Skeletal muscle tissue (tissue), 4 donors: Measurements from ENCODE around the gene VAC14. TPM values are rescaled to one million over a fixed set of nuclear protein-coding genes. Genes with fewer than 3 reads are reported as not detected.
A peak's percentile ranks its signal among the peaks of the same experiment; 100 is the strongest.
"Not testable (repeated sequence)": the region's sequence is repeated elsewhere in the genome, so short reads cannot be mapped to it uniquely, and the experiment has no call there.

Experiments used
- H3K27ac ChIP-seq: one replicate; pipeline ENCODE4 v1.7.0; 2013; ENCODE audit warnings: mild to moderate bottlenecking, low read depth, low read length, inconsistent platforms
- H3K27me3 ChIP-seq, 3 donors: one replicate each; pipeline ENCODE4 v1.7.0; 2013; ENCODE audit warnings: low read length in 3 of 3; ENCODE audit not compliant: control insufficient read depth in 3 of 3, insufficient read depth in 3 of 3
- H3K36me3 ChIP-seq, 3 donors: one replicate each; pipeline ENCODE4 v1.7.0; 2013; ENCODE audit warnings: low read length in 3 of 3; ENCODE audit not compliant: control insufficient read depth in 3 of 3, insufficient read depth in 3 of 3
- H3K4me1 ChIP-seq, 3 donors: one replicate each; pipeline ENCODE4 v1.7.0; 2013; ENCODE audit warnings: low read length in 3 of 3, mild to moderate bottlenecking in 3 of 3; ENCODE audit not compliant: control insufficient read depth in 3 of 3, insufficient read depth in 3 of 3
- H3K4me3 ChIP-seq, 3 donors: one replicate each; pipeline ENCODE4 v1.7.0; 2013; ENCODE audit warnings: low read length in 3 of 3
- H3K9ac ChIP-seq, 3 donors: one replicate each; pipeline ENCODE4 v1.7.0; 2013; ENCODE audit warnings: low read length in 3 of 3, mild to moderate bottlenecking in 3 of 3, moderate library complexity in 2 of 3, low read depth in 1 of 3
- H3K9me3 ChIP-seq, 3 donors: one replicate each; pipeline ENCODE4 v1.7.0; 2013; ENCODE audit warnings: low read length in 3 of 3; ENCODE audit not compliant: control insufficient read depth in 3 of 3
- total RNA-seq: library from RNA; depleted of rRNA; stranded (reverse); fragments of >200 nt; gene quantifications from one replicate; pipeline ENCODE4 v1.2.3, GENCODE V29; 2014
- donor health status: Osteomylitis.

The VAC14 gene
- total RNA-seq, 1 donor from 2014 or later, result 15.1 TPM

DNA sequence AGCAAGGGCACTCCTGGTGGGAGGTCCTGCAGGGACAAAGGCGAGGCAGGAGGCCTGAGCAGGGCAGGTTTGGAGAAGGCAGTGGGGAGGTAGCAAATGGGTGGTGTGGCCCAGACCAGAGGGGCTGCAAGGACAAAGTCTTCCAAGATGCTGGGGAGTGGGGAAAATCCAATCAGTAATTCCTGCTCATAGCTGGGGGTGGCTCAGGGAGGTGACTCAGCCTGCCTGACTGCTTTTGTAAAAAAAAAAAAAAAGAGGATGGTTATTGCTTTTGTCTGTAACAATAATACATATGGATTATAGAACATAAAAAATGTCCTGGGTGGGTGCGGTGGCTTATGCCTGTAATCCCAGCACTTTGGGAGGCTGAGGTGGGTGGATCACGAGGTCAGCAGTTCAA lies 149.4 kb downstream of the VAC14 start:
- Histone ChIP-seq H3K9me3 (no peaks in the 10 kb centered on the region), H3K4me3 (no peak overlapping the region), H3K36me3 (peaks cover 0 to 1% (median 0%) of the 10 kb centered on the region in 3 donors), H3K27ac (no peak overlapping the region), H3K27me3 (no peaks in the 10 kb centered on the region), H3K9ac (no peak overlapping the region), H3K4me1 (peaks cover 14 to 15% (median 15%) of the 10 kb centered on the region in 3 donors)

DNA sequence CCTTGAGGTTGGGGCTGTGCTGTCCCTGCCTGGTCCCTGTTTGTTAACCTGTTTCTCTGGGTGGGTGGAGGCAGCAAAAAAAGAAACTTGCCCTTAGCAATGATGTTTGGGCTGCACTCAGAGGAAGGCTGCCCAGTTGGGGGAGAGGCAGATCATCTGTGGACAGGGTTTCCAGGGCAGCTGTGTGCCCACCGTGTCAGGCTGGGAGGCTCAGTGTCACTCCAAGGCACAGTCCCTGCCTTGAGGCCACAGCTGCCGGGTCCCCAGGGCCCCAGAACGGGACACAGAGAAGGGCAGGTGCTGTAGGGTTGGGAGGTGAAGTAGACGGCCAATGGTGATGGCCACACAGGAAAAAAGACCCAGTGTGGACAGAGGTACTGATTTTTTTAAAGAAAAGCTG lies 150.7 kb downstream of the VAC14 start:
- no peaks in the 10 kb centered on the region for H3K36me3 ChIP-seq
- H3K9me3 ChIP-seq, result no peaks in the 10 kb centered on the region
- no peaks in the 10 kb centered on the region for H3K27me3 ChIP-seq
- H3K27ac ChIP-seq, result no peak overlapping the region
- no peak overlapping the region for H3K9ac ChIP-seq
- H3K4me3 ChIP-seq, result no peak overlapping the region
- H3K4me1 ChIP-seq, result peaks cover 19 to 21% (median 20%) of the 10 kb centered on the region in 3 donors

DNA sequence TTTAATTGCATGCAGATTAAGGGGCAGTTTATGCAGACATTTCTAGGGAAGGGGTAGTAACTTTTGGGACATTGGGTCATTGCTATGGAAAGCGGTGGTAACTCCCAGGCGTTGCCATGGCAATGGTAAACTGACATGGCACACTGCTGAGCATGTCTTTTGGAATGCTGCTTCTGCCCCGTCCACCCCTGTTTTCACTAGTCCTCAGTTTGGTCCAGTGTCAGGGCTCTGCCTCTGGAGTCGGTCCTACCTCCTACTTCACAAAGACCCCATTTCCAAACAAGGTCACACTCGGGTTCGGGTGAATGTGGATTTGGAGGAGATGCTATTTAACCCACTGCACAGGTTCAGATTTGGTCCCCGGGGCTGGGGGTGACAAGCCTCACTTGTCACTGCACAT lies 151.7 kb downstream of the VAC14 start:
- Histone ChIP-seq H3K27me3 (no peaks in the 10 kb centered on the region), H3K4me3 (no peak overlapping the region), H3K27ac (no peak overlapping the region), H3K9ac (no peak overlapping the region), H3K4me1 (peaks cover 18 to 20% (median 18%) of the 10 kb centered on the region in 3 donors), H3K36me3 (no peaks in the 10 kb centered on the region), H3K9me3 (no peaks in the 10 kb centered on the region)

DNA sequence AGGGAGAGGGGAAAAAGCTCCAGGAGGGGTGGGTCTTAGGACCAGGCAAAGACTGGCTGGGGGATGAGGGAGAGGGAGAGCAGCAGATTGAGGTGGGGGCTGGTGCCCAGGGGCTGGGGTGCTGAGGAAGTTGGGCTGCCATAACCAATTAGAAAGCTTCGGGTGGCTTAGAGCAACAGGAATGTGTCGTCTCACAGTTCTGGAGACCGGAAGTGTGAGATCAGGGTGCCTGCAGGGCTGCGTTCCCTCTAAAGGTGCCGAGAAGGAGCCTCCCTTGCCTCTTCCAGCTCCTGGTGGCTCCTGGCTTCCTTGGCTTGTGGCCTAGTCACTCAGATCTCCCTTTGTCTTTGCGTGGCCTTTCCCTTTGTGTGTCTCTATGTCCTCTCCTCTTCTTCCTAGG lies 152.4 kb downstream of the VAC14 start:
- no peaks in the 10 kb centered on the region for H3K27me3 ChIP-seq
- no peaks in the 10 kb centered on the region for H3K36me3 ChIP-seq
- peaks cover 12 to 15% (median 12%) of the 10 kb centered on the region in 3 donors for H3K4me1 ChIP-seq
- no peak overlapping the region for H3K4me3 ChIP-seq
- no peak overlapping the region for H3K27ac ChIP-seq
- H3K9ac ChIP-seq, result no peak overlapping the region
- H3K9me3 ChIP-seq, result no peaks in the 10 kb centered on the region

DNA sequence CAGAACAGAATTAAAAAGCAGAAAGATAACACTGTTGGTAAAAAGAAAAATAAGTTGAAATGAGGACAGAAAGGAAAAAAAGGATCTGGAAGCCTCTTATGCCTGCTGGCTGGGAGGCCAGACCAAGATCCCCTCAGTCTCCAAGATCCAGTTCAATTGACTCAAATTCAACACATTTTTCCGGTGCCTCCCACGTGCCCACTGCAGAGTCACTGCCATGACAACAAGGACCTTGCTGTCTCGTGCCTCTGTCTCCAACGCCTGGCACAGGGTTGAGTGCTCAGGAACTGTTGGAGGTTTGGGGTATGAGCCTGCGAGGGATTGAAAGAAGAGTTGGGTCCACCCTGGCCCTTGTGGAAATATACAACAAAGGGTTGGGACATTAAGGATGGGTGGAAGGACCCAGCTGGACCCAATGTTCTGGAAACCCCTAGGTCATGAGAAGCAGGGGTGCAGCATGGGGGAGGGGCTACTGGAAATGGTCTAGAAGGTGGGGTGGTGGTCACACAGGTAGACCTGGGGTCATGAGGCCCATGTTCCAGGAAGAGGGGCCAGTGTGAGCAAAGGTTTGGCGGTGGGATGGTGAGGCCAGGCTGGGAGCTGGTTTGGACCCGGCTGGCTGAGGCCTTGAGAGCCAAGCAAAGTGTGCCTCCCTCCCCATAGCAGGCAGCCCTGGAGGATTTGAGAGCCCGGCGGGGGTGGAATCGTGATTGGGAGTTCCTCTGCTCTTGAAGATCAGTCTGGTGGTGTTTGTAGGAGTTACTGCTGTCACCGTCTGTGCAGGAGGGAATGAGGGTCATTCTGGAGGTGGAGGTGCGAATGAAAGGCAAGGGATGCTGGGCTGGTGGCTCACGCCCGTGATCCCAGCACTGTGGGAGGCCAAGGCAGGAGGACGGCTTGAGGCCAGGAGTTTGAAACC lies 153.3 kb downstream of the VAC14 start:
- Histone ChIP-seq H3K9me3 (no peaks in the 10 kb centered on the region), H3K36me3 (no peaks in the 10 kb centered on the region)

DNA sequence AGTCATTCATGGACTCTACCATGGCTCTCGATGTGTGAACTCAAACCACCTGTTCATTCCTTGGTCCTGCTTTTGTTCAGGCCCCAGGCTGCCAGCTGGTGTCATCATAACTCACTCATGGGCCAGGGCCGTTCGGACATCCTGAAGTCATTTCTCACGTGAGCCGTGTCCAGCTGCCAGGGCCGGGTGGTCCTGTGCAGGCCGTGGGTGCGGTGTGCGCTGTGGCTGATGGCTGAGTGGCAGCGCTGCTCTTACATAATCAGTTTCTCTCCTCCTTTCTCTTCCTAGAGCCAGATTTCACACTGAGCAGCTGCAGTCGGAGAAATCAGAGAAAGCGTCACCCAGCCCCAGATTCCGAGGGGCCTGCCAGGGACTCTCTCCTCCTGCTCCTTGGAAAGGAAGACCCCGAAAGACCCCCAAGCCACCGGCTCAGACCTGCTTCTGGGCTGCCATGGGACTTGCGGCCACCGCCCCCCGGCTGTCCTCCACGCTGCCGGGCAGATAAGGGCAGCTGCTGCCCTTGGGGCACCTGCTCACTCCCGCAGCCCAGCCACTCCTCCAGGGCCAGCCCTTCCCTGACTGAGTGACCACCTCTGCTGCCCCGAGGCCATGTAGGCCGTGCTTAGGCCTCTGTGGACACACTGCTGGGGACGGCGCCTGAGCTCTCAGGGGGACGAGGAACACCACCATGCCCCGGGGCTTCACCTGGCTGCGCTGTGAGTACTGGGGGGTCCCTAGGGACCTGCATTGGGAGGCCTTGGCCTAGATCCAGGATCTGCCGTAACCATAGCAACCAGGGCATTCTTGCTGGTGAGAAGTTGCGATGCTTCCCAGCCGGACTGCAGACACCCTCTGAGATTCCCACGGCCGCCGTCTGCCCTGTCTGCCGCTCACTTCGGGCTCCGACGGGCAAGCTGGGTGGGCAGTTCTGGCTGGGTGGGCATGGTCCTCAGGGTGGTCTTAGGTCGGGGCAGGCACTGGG lies 154.4 kb downstream of the VAC14 start, which contains the start of gene IL34:
Gene IL34 (plus strand): TSS at position 300 of the 982 bp plus-strand sequence. CDS start 389 bp downstream, at position 689.
- Histone ChIP-seq H3K4me1 (peaks cover 12 to 15% (median 12%) of the 10 kb centered on the region in 3 donors), H3K9ac (peak within 1 kb of the TSS; percentile 57 to 62 (median 61)), H3K27ac (peak within 1 kb of the TSS; percentile 68), H3K4me3 (peak within 1 kb of the TSS in 2 of 3 donors; percentile 52 to 54), H3K36me3 (no peaks in the 10 kb centered on the region), H3K27me3 (no peaks in the 10 kb centered on the region), H3K9me3 (no peaks in the 10 kb centered on the region)

More for the DNA sequence above, 153.3 kb downstream of the VAC14 start:
- peak overlapping the region in 2 of 3 donors; percentile 10 to 33 for H3K9ac ChIP-seq
- H3K27me3 ChIP-seq, result no peaks in the 10 kb centered on the region
- H3K4me1 ChIP-seq, result peaks cover 12 to 15% (median 12%) of the 10 kb centered on the region in 3 donors
- H3K27ac ChIP-seq, result peak overlapping the region; percentile 68
- H3K4me3 ChIP-seq, result no peak overlapping the region

DNA sequence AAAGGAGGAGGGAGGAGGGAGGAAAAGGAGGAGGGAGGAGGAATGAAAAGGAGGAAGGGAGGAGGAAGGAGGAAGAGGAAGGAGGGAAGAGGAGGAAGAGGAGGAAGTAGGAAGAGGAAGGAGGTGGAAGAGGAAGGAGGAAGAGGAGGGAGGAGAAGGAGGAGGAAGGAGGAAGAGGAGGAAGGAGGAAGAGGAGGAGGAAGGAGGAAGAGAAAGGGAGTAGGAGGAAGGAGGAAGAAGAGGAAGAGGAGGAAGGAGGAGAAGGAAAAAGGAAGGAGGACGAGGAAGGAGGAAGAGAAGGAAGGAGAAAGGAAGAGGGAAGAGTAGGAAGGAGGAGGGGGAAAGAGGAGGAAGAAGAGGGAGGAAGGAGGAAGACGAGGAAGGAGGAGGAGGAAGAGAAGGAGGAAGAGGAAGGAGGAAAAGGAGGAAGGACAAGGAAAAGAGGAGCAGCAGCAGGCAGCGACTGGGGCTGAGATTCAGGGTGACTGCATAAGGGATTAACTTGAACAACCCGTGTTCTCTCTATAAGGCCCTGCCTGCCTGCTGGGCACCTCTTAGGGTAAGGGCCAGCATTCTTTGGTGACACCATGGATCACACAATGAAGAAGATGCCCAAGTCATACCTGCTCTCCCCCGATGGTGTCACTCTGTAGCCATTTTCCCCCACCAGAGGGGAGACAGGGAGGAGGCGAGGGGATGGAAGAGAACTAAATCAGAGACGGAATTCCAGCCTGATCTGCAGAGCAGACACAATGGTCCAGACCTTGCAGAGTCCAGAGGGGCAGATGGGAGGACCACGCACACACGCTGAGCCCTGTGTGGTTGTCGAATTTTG lies 156.0 kb downstream of the VAC14 start:
- Histone ChIP-seq H3K4me1 (peaks cover 12 to 15% (median 12%) of the 10 kb centered on the region in 3 donors), H3K36me3 (no peaks in the 10 kb centered on the region), H3K4me3 (no peak overlapping the region), H3K9ac (no peak overlapping the region), H3K27ac (no peak overlapping the region), H3K27me3 (no peaks in the 10 kb centered on the region), H3K9me3 (no peaks in the 10 kb centered on the region)

DNA sequence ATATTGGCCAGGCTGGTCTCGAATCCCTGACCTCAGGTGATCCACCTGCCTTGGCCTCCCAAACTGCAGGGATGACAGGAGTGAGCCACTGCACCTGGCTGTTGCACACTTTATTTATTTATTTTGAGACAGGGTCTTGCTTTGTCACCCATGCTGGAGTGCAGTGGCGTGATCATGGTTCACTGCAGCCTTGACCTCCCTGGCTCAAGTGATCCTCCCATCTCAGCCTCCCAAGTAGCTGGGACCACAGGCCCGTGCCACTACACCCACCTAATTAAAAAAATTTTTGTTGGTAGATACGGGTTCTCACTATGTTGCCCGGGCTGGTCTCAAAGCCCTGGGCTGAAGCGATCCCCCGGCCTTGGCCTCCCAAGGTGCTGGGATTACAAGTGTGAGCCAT lies 157.7 kb downstream of the VAC14 start:
- peaks cover 12 to 15% (median 12%) of the 10 kb centered on the region in 3 donors for H3K4me1 ChIP-seq
- H3K4me3 ChIP-seq, H3K9me3 ChIP-seq, H3K27ac ChIP-seq, H3K9ac ChIP-seq, H3K27me3 ChIP-seq, H3K36me3 ChIP-seq: not testable (repeated sequence)

DNA sequence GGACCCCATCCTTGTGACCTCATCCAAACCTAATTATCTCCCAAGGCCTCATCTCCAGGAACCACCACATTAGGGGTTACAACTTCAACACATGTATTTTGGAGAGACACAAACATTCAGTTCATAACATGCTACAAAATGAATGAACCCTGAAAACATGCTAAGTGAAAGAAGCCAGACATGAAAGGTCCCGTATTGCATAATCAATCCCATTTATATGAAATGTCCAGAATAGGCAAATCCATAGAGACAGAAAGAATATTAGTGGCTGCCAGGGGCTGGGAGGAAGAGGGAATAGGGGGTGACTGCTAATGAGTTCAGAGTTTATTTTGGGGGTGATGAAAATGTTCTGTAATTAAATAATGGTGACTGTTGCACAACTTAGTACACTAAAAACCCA lies 158.3 kb downstream of the VAC14 start:
- no peaks in the 10 kb centered on the region for H3K9me3 ChIP-seq
- H3K4me1 ChIP-seq, result peaks cover 12 to 15% (median 12%) of the 10 kb centered on the region in 3 donors
- no peak overlapping the region for H3K9ac ChIP-seq
- no peak overlapping the region for H3K27ac ChIP-seq
- no peak overlapping the region for H3K4me3 ChIP-seq
- H3K27me3 ChIP-seq, result no peaks in the 10 kb centered on the region
- no peaks in the 10 kb centered on the region for H3K36me3 ChIP-seq
